HEK293 (cell line): Measurements from ENCODE around the gene UGT2B17.

Source experiments
- CTCF ChIA-PET: fragments of 350-600 bp; formaldehyde crosslinking; extraction: SDS; loops from one replicate; lab custom pipeline; 2021; ENCODE audit warnings: antibody characterized with exemption; lab: Yijun Ruan, JAX
- POLR2A ChIA-PET: fragments of 300-600 bp; formaldehyde crosslinking; extraction: SDS; loops from one replicate; lab custom pipeline; 2020; ENCODE audit warnings: antibody characterized with exemption, inconsistent platforms; lab: Yijun Ruan, JAX
- H3K27ac ChIP-seq: fragments of 200-500 bp; sonication (Bioruptor generic); 2 replicates; pipeline ENCODE4 v1.5.1; 2014; ENCODE audit warnings: low read depth, low read length, control low read depth, inconsistent platforms; ENCODE audit errors: extremely low read depth
- H3K36me3 ChIP-seq, 2 experiments: fragments of 200-500 bp in 1 of 2; sonication (Bioruptor generic) in 1 of 2; 1 replicate in 1 of 2; 2 replicates in 1 of 2; pipeline ENCODE4 v1.5.1; 2014 to 2017; ENCODE audit warnings: inconsistent platforms in 2 of 2, low read length in 2 of 2; ENCODE audit not compliant: control insufficient read depth in 2 of 2, insufficient read depth in 1 of 2
- H3K4me1 ChIP-seq: fragments of 200-500 bp; sonication (Bioruptor generic); 2 replicates; pipeline ENCODE4 v1.5.1; 2014; ENCODE audit warnings: mild to moderate bottlenecking, low read length, inconsistent platforms; ENCODE audit not compliant: control insufficient read depth, insufficient read depth
- H3K4me3 ChIP-seq: 2 replicates; pipeline ENCODE4 v1.5.1; 2011; ENCODE audit warnings: low read depth, mild to moderate bottlenecking, control low read depth, low read length, moderate library complexity
- H3K9me3 ChIP-seq: fragments of 200-500 bp; sonication (Bioruptor generic); 2 replicates; pipeline ENCODE4 v1.5.1; 2014; ENCODE audit warnings: low read depth, low read length, inconsistent platforms; ENCODE audit not compliant: control insufficient read depth, insufficient read depth
- BCL6B ChIP-seq: fragments of 450-650 bp; formaldehyde crosslinking; IDR thresholded peaks from 2 replicates; pipeline ENCODE4 v1.5.1; 2017; ENCODE audit warnings: missing biosample characterization, missing genetic modification characterization
- EGR2 ChIP-seq: fragments of 450-650 bp; formaldehyde crosslinking; IDR thresholded peaks from 2 replicates; pipeline ENCODE4 v1.5.1; 2016; ENCODE audit warnings: low read depth, missing biosample characterization, missing genetic modification characterization
- HOXA7 ChIP-seq: sonication (generic); formaldehyde crosslinking; IDR thresholded peaks from 2 replicates; pipeline ENCODE4 v1.8.1; 2022; ENCODE audit warnings: missing genetic modification reagents, borderline replicate concordance
- HOXC10 ChIP-seq: sonication (generic); formaldehyde crosslinking; IDR thresholded peaks from 2 replicates; pipeline ENCODE4 v1.8.1; 2023; ENCODE audit warnings: mild to moderate bottlenecking, missing genetic modification reagents
- HOXD13 ChIP-seq: sonication (generic); formaldehyde crosslinking; IDR thresholded peaks from 2 replicates; pipeline ENCODE4 v1.8.0; 2022; ENCODE audit warnings: missing genetic modification reagents, borderline replicate concordance
- KLF1 ChIP-seq: fragments of 450-650 bp; formaldehyde crosslinking; IDR thresholded peaks from 2 replicates; pipeline ENCODE4 v1.5.1; 2016; ENCODE audit warnings: missing biosample characterization, missing genetic modification characterization
- KLF9 ChIP-seq: fragments of 450-650 bp; formaldehyde crosslinking; IDR thresholded peaks from 2 replicates; pipeline ENCODE4 v1.5.1; 2016; ENCODE audit warnings: missing biosample characterization, missing genetic modification characterization, low read depth
- MZF1 ChIP-seq: fragments of 450-650 bp; formaldehyde crosslinking; IDR thresholded peaks from 2 replicates; pipeline ENCODE4 v1.5.1; 2017; ENCODE audit warnings: missing biosample characterization, missing genetic modification characterization, borderline replicate concordance
- SP3 ChIP-seq: fragments of 450-650 bp; formaldehyde crosslinking; IDR thresholded peaks from 2 replicates; pipeline ENCODE4 v1.5.1; 2016; ENCODE audit warnings: missing biosample characterization, missing genetic modification characterization
- WT1 ChIP-seq: fragments of 450-650 bp; formaldehyde crosslinking; IDR thresholded peaks from 2 replicates; pipeline ENCODE4 v1.5.1; 2016; ENCODE audit warnings: missing biosample characterization, missing genetic modification characterization
- ZBTB1 ChIP-seq: fragments of 450-650 bp; formaldehyde crosslinking; IDR thresholded peaks from 2 replicates; pipeline ENCODE4 v1.5.1; 2016; ENCODE audit warnings: missing biosample characterization, missing genetic modification characterization
- ZBTB10 ChIP-seq: fragments of 450-650 bp; formaldehyde crosslinking; IDR thresholded peaks from 2 replicates; pipeline ENCODE4 v1.5.1; 2016; ENCODE audit warnings: missing biosample characterization, missing genetic modification characterization
- ZBTB20 ChIP-seq: fragments of 450-650 bp; formaldehyde crosslinking; IDR thresholded peaks from 2 replicates; pipeline ENCODE4 v1.5.1; 2016; ENCODE audit warnings: missing biosample characterization, missing genetic modification characterization
- ZBTB48 ChIP-seq: fragments of 450-650 bp; formaldehyde crosslinking; IDR thresholded peaks from 2 replicates; pipeline ENCODE4 v1.5.1; 2016; ENCODE audit warnings: missing biosample characterization, missing genetic modification characterization
- ZFP3 ChIP-seq: fragments of 450-650 bp; formaldehyde crosslinking; IDR thresholded peaks from 2 replicates; pipeline ENCODE4 v1.5.1; 2016; ENCODE audit warnings: low read depth, missing biosample characterization, missing genetic modification characterization
- ZFP37 ChIP-seq: fragments of 450-650 bp; formaldehyde crosslinking; IDR thresholded peaks from 2 replicates; pipeline ENCODE4 v1.5.1; 2016; ENCODE audit warnings: missing biosample characterization, missing genetic modification characterization
- ZIC2 ChIP-seq: fragments of 450-650 bp; formaldehyde crosslinking; IDR thresholded peaks from 2 replicates; pipeline ENCODE4 v1.5.1; 2016; ENCODE audit warnings: missing biosample characterization, missing genetic modification characterization
- ZNF174 ChIP-seq: fragments of 450-650 bp; formaldehyde crosslinking; IDR thresholded peaks from 2 replicates; pipeline ENCODE4 v1.5.0; 2017; ENCODE audit warnings: missing biosample characterization, mild to moderate bottlenecking, missing genetic modification characterization
- ZNF248 ChIP-seq: fragments of 450-650 bp; formaldehyde crosslinking; IDR thresholded peaks from 2 replicates; pipeline ENCODE4 v1.5.1; 2017; ENCODE audit warnings: missing biosample characterization, missing genetic modification characterization
- ZNF366 ChIP-seq: fragments of 450-650 bp; formaldehyde crosslinking; conservative IDR thresholded peaks from 2 replicates; pipeline ENCODE4 v1.5.1; 2016; ENCODE audit warnings: missing biosample characterization, missing genetic modification characterization
- ZNF521 ChIP-seq: fragments of 450-650 bp; formaldehyde crosslinking; IDR thresholded peaks from 2 replicates; pipeline ENCODE4 v1.5.1; 2017; ENCODE audit warnings: missing biosample characterization, mild to moderate bottlenecking, missing genetic modification characterization
- ZNF530 ChIP-seq: fragments of 450-650 bp; formaldehyde crosslinking; IDR thresholded peaks from 2 replicates; pipeline ENCODE4 v1.5.1; 2016; ENCODE audit warnings: low read depth, missing biosample characterization, missing genetic modification characterization
- ZNF558 ChIP-seq: fragments of 450-650 bp; formaldehyde crosslinking; IDR thresholded peaks from 2 replicates; pipeline ENCODE4 v1.5.1; 2016; ENCODE audit warnings: missing biosample characterization, missing genetic modification characterization
- ZNF654 ChIP-seq: fragments of 450-650 bp; formaldehyde crosslinking; IDR thresholded peaks from 2 replicates; pipeline ENCODE4 v1.5.1; 2016; ENCODE audit warnings: low read depth, missing biosample characterization, missing genetic modification characterization
- ZNF692 ChIP-seq: fragments of 450-650 bp; formaldehyde crosslinking; IDR thresholded peaks from 2 replicates; pipeline ENCODE4 v1.5.1; 2016; ENCODE audit warnings: missing biosample characterization, missing genetic modification characterization
- ZNF707 ChIP-seq: fragments of 450-650 bp; formaldehyde crosslinking; IDR thresholded peaks from 2 replicates; pipeline ENCODE4 v1.5.1; 2016; ENCODE audit warnings: missing biosample characterization, missing genetic modification characterization
- ZNF837 ChIP-seq: fragments of 450-650 bp; formaldehyde crosslinking; IDR thresholded peaks from 2 replicates; pipeline ENCODE4 v1.5.1; 2016; ENCODE audit warnings: missing biosample characterization, missing genetic modification characterization
- ZSCAN30 ChIP-seq: fragments of 450-650 bp; IDR thresholded peaks from 2 replicates; pipeline ENCODE4 v1.5.1; 2018; ENCODE audit warnings: missing biosample characterization, mild to moderate bottlenecking, missing genetic modification characterization, moderate library complexity

Gene UGT2B17

GRCh38 chr4:68499021-68499420 is 77.1 kb downstream of the UGT2B17 start:
- H3K4me1 ChIP-seq = no peaks in the 10 kb centered on the region
- no peak overlapping the region for H3K4me3 ChIP-seq
- CTCF ChIA-PET = interaction anchor here (0.7 to 1.6 kb wide), 6 partner anchors 223 to 671 kb away, joined by 3 to 8 read pairs (median 3); no protein-coding TSS in a partner anchor
- no peak overlapping the region for H3K27ac ChIP-seq
- no peak for TF ChIP-seq KLF9 (tag by site-specific recombination)
- TF ChIP-seq ZNF174 (tag by site-specific recombination) = no peak
- TF ChIP-seq ZIC2 = no peak
- TF ChIP-seq KLF1 (tag by site-specific recombination) = no peak
- no peak for TF ChIP-seq ZNF558
- no peak for TF ChIP-seq WT1 (tag by site-specific recombination)
- no peak for TF ChIP-seq ZBTB48 (tag by site-specific recombination)
- no peak for TF ChIP-seq ZNF707 (tag by site-specific recombination)
- TF ChIP-seq HOXD13 = no peak
- no peak for TF ChIP-seq ZNF366 (tag by site-specific recombination)
- no peak for TF ChIP-seq ZNF248 (tag by site-specific recombination)
- TF ChIP-seq SP3 (tag by site-specific recombination) = no peak
- TF ChIP-seq ZNF530 = no peak
- TF ChIP-seq ZBTB1 = no peak
- no peak for TF ChIP-seq ZSCAN30
- TF ChIP-seq ZNF837 (tag by site-specific recombination) = no peak
- TF ChIP-seq HOXA7 (CRISPR knock-in tag) = no peak
- TF ChIP-seq ZFP3 = no peak
- no peak for TF ChIP-seq ZNF521 (tag by site-specific recombination)
- TF ChIP-seq EGR2 (tag by site-specific recombination) = no peak
- no peaks in the 10 kb centered on the region for H3K36me3 ChIP-seq
- H3K9me3 ChIP-seq = no peaks in the 10 kb centered on the region
- POLR2A ChIA-PET = no interaction called here

- Histone ChIP-seq H3K9me3 (no peaks in the 10 kb centered on the region), H3K36me3 (no peaks in the 10 kb centered on the region), H3K4me3 (no peak overlapping the region), H3K4me1 (no peaks in the 10 kb centered on the region), H3K27ac (no peak overlapping the region)
- peak; percentile 68 for TF ChIP-seq ZNF654 (tag by site-specific recombination)
- no peak for TF ChIP-seq ZBTB20
- ChIA-PET POLR2A (no interaction called here), CTCF (interaction anchor here (0.7 to 1.6 kb wide), 9 partner anchors 31 to 672 kb away, joined by 3 to 8 read pairs (median 3); no protein-coding TSS in a partner anchor)
These were observed 77.6 kb downstream of the UGT2B17 start for GRCh38 chr4:68498413-68499007.

GRCh38 chr4:68494688-68495087 is 81.4 kb downstream of the UGT2B17 start:
- POLR2A ChIA-PET = no interaction called here
- no peak for TF ChIP-seq ZFP3
- TF ChIP-seq BCL6B (tag by site-specific recombination) = no peak
- no peak for TF ChIP-seq ZFP37 (tag by site-specific recombination)
- no peak for TF ChIP-seq MZF1
- TF ChIP-seq ZBTB10 = no peak
- TF ChIP-seq ZNF692 (tag by site-specific recombination) = no peak
- TF ChIP-seq ZNF530 = no peak
- TF ChIP-seq EGR2 (tag by site-specific recombination) = no peak
- no peak for TF ChIP-seq HOXC10 (CRISPR knock-in tag)
- TF ChIP-seq, all 188 proteins: peak for 0
- Histone ChIP-seq H3K4me3 (no peak overlapping the region), H3K27ac (no peak overlapping the region), H3K9me3 (no peaks in the 10 kb centered on the region), H3K36me3 (no peaks in the 10 kb centered on the region), H3K4me1 (no peaks in the 10 kb centered on the region)
- CTCF ChIA-PET = no interaction called here
